ENCODE data around the gene MAT1A. TPM values are rescaled to one million over a fixed set of nuclear protein-coding genes. Genes with fewer than 3 reads are reported as not detected.
"Not testable (repeated sequence)": the region's sequence is repeated elsewhere in the genome, so short reads cannot be mapped to it uniquely, and the experiment has no call there.

The MAT1A gene
- total RNA-seq, 2 donors from 2014 or later: 9.6 to 11.9 TPM

DNA sequence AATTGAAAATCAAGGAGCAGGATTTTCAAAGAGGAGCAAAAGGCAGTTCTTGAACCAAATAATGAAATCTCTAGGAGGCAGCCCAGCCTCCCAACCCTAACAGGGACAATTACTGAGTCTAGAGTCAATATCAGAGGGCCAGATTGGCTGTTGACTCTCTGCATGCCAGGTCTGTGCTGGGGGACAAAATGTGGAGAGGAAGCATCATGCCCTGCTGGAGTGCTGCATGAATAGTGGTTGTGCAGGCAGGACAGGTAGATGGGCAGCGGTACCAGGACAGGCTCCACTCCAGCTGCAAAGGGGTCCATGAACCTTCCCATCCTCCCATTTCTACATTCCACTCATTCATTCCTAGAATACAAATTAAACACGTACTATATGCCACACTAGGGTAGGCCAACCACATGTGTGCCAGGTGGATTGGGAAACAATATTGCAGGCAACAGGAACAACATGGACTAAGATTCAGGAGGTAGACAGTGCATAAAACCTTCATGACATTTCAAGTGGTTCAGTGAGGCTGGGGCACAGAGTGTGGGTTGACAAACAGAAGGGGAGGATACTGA is 30.4 kb upstream of the MAT1A start:
- TF ChIP-seq, protein P1, sequence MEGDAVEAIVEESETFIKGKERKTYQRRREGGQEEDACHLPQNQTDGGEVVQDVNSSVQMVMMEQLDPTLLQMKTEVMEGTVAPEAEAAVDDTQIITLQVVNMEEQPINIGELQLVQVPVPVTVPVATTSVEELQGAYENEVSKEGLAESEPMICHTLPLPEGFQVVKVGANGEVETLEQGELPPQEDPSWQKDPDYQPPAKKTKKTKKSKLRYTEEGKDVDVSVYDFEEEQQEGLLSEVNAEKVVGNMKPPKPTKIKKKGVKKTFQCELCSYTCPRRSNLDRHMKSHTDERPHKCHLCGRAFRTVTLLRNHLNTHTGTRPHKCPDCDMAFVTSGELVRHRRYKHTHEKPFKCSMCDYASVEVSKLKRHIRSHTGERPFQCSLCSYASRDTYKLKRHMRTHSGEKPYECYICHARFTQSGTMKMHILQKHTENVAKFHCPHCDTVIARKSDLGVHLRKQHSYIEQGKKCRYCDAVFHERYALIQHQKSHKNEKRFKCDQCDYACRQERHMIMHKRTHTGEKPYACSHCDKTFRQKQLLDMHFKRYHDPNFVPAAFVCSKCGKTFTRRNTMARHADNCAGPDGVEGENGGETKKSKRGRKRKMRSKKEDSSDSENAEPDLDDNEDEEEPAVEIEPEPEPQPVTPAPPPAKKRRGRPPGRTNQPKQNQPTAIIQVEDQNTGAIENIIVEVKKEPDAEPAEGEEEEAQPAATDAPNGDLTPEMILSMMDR (IDR thresholded peaks at IDR 0.05): no peak
- TF ChIP-seq POLR2A (IDR thresholded peaks at IDR 0.05): no peak
- DNase-seq: no peak
- Histone ChIP-seq H3K36me3 (replicated peaks in 1 of 2; ENCODE audit: insufficient read depth in 1 of 2, low read depth in 2 of 2) (no peaks in the 10 kb centered on the region), H3K27ac (peak overlapping the region in 3 of 4 donors; percentile 11 to 71 (median 67)), H3K9me3 (no peaks in the 10 kb centered on the region), H3K4me1 (peaks cover 59% of the 10 kb centered on the region), H3K4me3 (no peak overlapping the region), H3K27me3 (no peaks in the 10 kb centered on the region)
- peak; percentile 6 for ATAC-seq
- intact Hi-C loops (cut with DNase I): no loop called here
- WGBS, 2 donors: 50 to 53% methylated on average over 2 of the region's 2 CpGs

DNA sequence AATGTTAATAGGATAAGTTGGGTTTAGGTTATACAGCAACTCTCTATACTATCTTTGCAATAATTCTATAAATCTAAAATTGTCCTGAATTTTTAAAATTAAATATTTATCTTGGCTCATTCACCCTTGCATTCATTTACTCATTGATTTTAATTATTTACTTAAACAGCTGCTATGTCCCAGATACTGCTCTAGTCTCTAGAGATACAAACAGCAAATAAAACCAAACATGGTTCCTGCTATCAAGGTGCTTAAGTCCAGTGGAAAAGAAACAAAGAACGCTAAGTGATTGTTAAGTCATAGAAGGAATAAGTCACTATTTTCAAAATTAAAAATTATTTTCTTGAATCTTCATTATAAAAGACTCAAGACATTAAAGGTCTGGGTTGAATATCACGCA is 29.9 kb upstream of the MAT1A start:
- no peak for DNase-seq
- H3K36me3 ChIP-seq (replicated peaks in 1 of 2; ENCODE audit: insufficient read depth in 1 of 2, low read depth in 2 of 2): no peaks in the 10 kb centered on the region
- 30 to 37% methylated on average over 2 of the region's 2 CpGs for WGBS, 2 donors
- intact Hi-C loops (cut with DNase I): no loop called here
- TF ChIP-seq POLR2A (IDR thresholded peaks at IDR 0.05): no peak
- TF ChIP-seq, protein P1 (IDR thresholded peaks at IDR 0.05): no peak
- H3K4me3 ChIP-seq: no peak overlapping the region
- peaks cover 55% of the 10 kb centered on the region for H3K4me1 ChIP-seq
- peak overlapping the region in 3 of 4 donors; percentile 11 to 71 (median 67) for H3K27ac ChIP-seq
- no peaks in the 10 kb centered on the region for H3K27me3 ChIP-seq
- no peaks in the 10 kb centered on the region for H3K9me3 ChIP-seq
- ATAC-seq: peak; percentile 60

- Histone ChIP-seq H3K27ac (no peak overlapping the region), H3K4me3 (no peak overlapping the region), H3K27me3 (no peaks in the 10 kb centered on the region), H3K9me3 (no peaks in the 10 kb centered on the region), H3K4me1 (peaks cover 50% of the 10 kb centered on the region), H3K36me3 (replicated peaks in 1 of 2; ENCODE audit: insufficient read depth in 1 of 2, low read depth in 2 of 2) (no peaks in the 10 kb centered on the region)
- ATAC-seq (no peak), DNase-seq (no peak)
- intact Hi-C loops (cut with DNase I): no loop called here
- TF ChIP-seq, protein P1 (IDR thresholded peaks at IDR 0.05): no peak
Observed at GRCh38 chr10:80318742-80319141, 29.3 kb upstream of the MAT1A start.

- Histone ChIP-seq H3K27me3 (no peaks in the 10 kb centered on the region), H3K4me3 (no peak overlapping the region), H3K9me3 (no peaks in the 10 kb centered on the region), H3K27ac (no peak overlapping the region), H3K36me3 (replicated peaks in 1 of 2; ENCODE audit: insufficient read depth in 1 of 2, low read depth in 2 of 2) (no peaks in the 10 kb centered on the region), H3K4me1 (peaks cover 18% of the 10 kb centered on the region)
- intact Hi-C loops (cut with DNase I): no loop called here
- DNase-seq (no peak), ATAC-seq (no peak)
- TF ChIP-seq, protein P1 (IDR thresholded peaks at IDR 0.05): no peak
- no peak for TF ChIP-seq POLR2A (IDR thresholded peaks at IDR 0.05)
- 96 to 100% methylated on average over 10 to 21 of the region's 21 CpGs for WGBS, 2 donors
Observed at GRCh38 chr10:80315391-80315790, 25.9 kb upstream of the MAT1A start.

DNA sequence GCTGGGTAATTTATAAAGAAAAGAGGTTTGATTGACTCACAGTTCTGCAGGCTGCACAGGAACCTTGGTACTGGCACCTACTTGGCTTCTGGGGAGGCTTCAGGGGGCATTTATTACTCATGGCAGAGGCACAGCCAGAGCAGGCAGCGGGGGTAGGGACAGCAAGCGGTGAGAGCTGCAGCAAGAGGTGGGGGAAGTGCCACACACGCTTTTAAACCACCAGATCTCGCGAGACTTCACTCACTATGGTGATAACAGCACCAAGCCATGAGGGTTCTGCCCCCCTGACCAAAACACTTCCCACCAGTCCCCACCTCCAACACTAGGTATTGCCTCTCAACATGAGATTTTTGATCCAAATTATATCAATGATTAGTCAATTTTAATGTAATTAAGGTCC is 24.1 kb upstream of the MAT1A start:
- intact Hi-C loops (cut with DNase I): no loop called here
- H3K4me3 ChIP-seq: no peak overlapping the region
- H3K36me3 ChIP-seq (replicated peaks in 1 of 2; ENCODE audit: insufficient read depth in 1 of 2, low read depth in 2 of 2): no peaks in the 10 kb centered on the region
- peaks cover under 1% of the 10 kb centered on the region for H3K4me1 ChIP-seq
- ATAC-seq (no peak), DNase-seq (no peak)
- H3K27me3 ChIP-seq: no peaks in the 10 kb centered on the region
- TF ChIP-seq POLR2A (IDR thresholded peaks at IDR 0.05): no peak
- TF ChIP-seq, protein P1 (IDR thresholded peaks at IDR 0.05): no peak
- 82 to 94% methylated on average over 5 of the region's 5 CpGs for whole genome bisulfite sequencing, 2 donors
- no peaks in the 10 kb centered on the region for H3K9me3 ChIP-seq
- H3K27ac ChIP-seq: no peak overlapping the region

- H3K9me3 ChIP-seq; H3K27me3 ChIP-seq; ATAC-seq; H3K4me3 ChIP-seq; H3K4me1 ChIP-seq; intact Hi-C loops (cut with DNase I); DNase-seq; H3K27ac ChIP-seq; H3K36me3 ChIP-seq (replicated peaks in 1 of 2; ENCODE audit: insufficient read depth in 1 of 2, low read depth in 2 of 2): not testable (repeated sequence)
- 82 to 90% methylated on average over 3 of the region's 3 CpGs for WGBS, 2 donors
Observed at GRCh38 chr10:80305989-80306388, 16.5 kb upstream of the MAT1A start.
